ENCODE measurements around the gene DNAJB8.

Gene DNAJB8

GRCh38 chr3:128420720-128421438 is 45.8 kb downstream of the DNAJB8 start:
- no peak for DNase-seq (ENCODE audit: extremely low spot score)
- TF ChIP-seq CTCF (IDR thresholded peaks at IDR 0.05; ENCODE audit: control extremely low read depth, extremely low read depth, low read depth, missing control alignments), result no peak
- ChIA-PET CTCF (interaction anchor here (0.7 to 1.9 kb wide), 2 partner anchors 11 to 188 kb away, joined by 3 to 5 read pairs; no protein-coding TSS in a partner anchor), POLR2A (no interaction called here)

- ChIA-PET CTCF (interaction anchor here (0.7 kb wide), 1 partner anchor 188 kb away, joined by 3 read pairs; no protein-coding TSS in a partner anchor), POLR2A (no interaction called here)
- DNase-seq (ENCODE audit: extremely low spot score), result no peak
- no peak for TF ChIP-seq CTCF (IDR thresholded peaks at IDR 0.05; ENCODE audit: control extremely low read depth, extremely low read depth, low read depth, missing control alignments)
Observed at GRCh38 chr3:128420289-128420688, 46.4 kb downstream of the DNAJB8 start.

GRCh38 chr3:128419311-128419710 is 47.4 kb downstream of the DNAJB8 start:
- DNase-seq (ENCODE audit: extremely low spot score), result no peak
- POLR2A ChIA-PET, result no interaction called here
- no peak for TF ChIP-seq CTCF (IDR thresholded peaks at IDR 0.05; ENCODE audit: control extremely low read depth, extremely low read depth, low read depth, missing control alignments)
- CTCF ChIA-PET, result no interaction called here

- ChIA-PET CTCF (no interaction called here), POLR2A (no interaction called here)
- DNase-seq (ENCODE audit: extremely low spot score), result no peak
- TF ChIP-seq CTCF (IDR thresholded peaks at IDR 0.05; ENCODE audit: control extremely low read depth, extremely low read depth, low read depth, missing control alignments), result no peak
Observed at GRCh38 chr3:128418900-128419299, 47.8 kb downstream of the DNAJB8 start.

GRCh38 chr3:128416578-128417211 is 50.0 kb downstream of the DNAJB8 start:
- POLR2A ChIA-PET, result no interaction called here
- CTCF ChIA-PET, result interaction anchor here (0.7 to 1.0 kb wide), 2 partner anchors 9 to 192 kb away, joined by 3 read pairs; no protein-coding TSS in a partner anchor

More at GRCh38 chr3:128416578-128417211, 50.0 kb downstream of the DNAJB8 start:
- TF ChIP-seq CTCF (IDR thresholded peaks at IDR 0.05; ENCODE audit: control extremely low read depth, extremely low read depth, low read depth, missing control alignments), result no peak
- DNase-seq (ENCODE audit: extremely low spot score), result no peak
